K562 (cell line): Measurements from ENCODE around the gene ANK3. TPM values are rescaled to one million over a fixed set of nuclear protein-coding genes. Genes with fewer than 3 reads are reported as not detected.
A peak's percentile ranks its signal among the peaks of the same experiment; 100 is the strongest.

ENCODE experiments used
- ATAC-seq: fragments of 200-7000 bp; cut with Tn5 transposase; 3 replicates; pipeline ENCODE4 v1.9.1; 2020; ENCODE audit warnings: moderate library complexity
- BruUV-seq: library from RNA; stranded (reverse); fragments of 400-500 nt; replicated peaks from 2 replicates; lab custom pipeline; 2021; lab: Mats Ljungman, UMichigan
- CTCF ChIA-PET: fragments of 300-600 bp; formaldehyde crosslinking; extraction: SDS; loops from one replicate; lab custom pipeline; 2021; ENCODE audit warnings: low intra/inter-chr PET ratio; lab: Yijun Ruan, JAX
- POLR2A ChIA-PET: fragments of 300-600, 350-650 bp; sonication (Branson Sonifier 250); formaldehyde crosslinking; extraction: SDS; loops from one replicate; lab custom pipeline; 2021; ENCODE audit warnings: antibody characterized with exemption, inconsistent platforms; lab: Yijun Ruan, JAX
- DNase-seq, 4 experiments: peaks; one replicate each; pipeline versions ENCODE4 v3.0.0 to v3.0.0-alpha.2; 2011 to 2018; ENCODE audit warnings: low spot score in 3 of 4, mixed read lengths in 3 of 4; ENCODE audit errors: extremely low read depth in 1 of 4
- FAIRE-seq: peaks from 2 replicates; lab custom pipeline; 2011; peaks lifted over from hg19 to GRCh38; lab: Jason Lieb, UNC
- H2AFZ ChIP-seq: 2 replicates; pipeline ENCODE4 v1.6.0; 2011; ENCODE audit warnings: low read depth, low read length, control low read depth, inconsistent platforms
- H3K27ac ChIP-seq: fragments of 200-600 bp; 3 replicates; pipeline ENCODE4 v1.8.0; 2011; ENCODE audit warnings: low read depth, mild to moderate bottlenecking, control low read depth, inconsistent platforms, low read length, moderate library complexity, mixed read lengths; ENCODE audit errors: extremely low read depth
- H3K27me3 ChIP-seq, 2 experiments: fragments of 300-600 bp in 1 of 2; 2 replicates in 1 of 2; 3 replicates in 1 of 2; pipeline versions ENCODE4 v1.6.0 to v1.8.0; 2011; ENCODE audit warnings: inconsistent platforms in 2 of 2, low read length in 2 of 2, mild to moderate bottlenecking in 1 of 2, mixed read lengths in 1 of 2, moderate library complexity in 1 of 2; ENCODE audit not compliant: control insufficient read depth in 2 of 2, insufficient read depth in 2 of 2
- H3K36me3 ChIP-seq: fragments of 300-600 bp; 3 replicates; pipeline ENCODE4 v1.8.0; 2011; ENCODE audit warnings: mild to moderate bottlenecking, low read length, inconsistent platforms; ENCODE audit not compliant: control insufficient read depth, insufficient read depth
- H3K4me1 ChIP-seq, 2 experiments: fragments of 200-600 bp in 1 of 2; replicated peaks in 1 of 2; 2 replicates in 1 of 2; 3 replicates in 1 of 2; pipeline versions ENCODE4 v1.5.1 to v1.8.0; 2011; ENCODE audit warnings: inconsistent platforms in 2 of 2, low read length in 2 of 2, mild to moderate bottlenecking in 1 of 2, mixed read lengths in 1 of 2, moderate library complexity in 1 of 2; ENCODE audit not compliant: control insufficient read depth in 2 of 2, insufficient read depth in 2 of 2
- H3K4me2 ChIP-seq: 2 replicates; pipeline ENCODE4 v1.6.1; 2011; ENCODE audit warnings: low read length, control low read depth, inconsistent platforms, mixed read lengths; ENCODE audit not compliant: insufficient read depth
- H3K4me3 ChIP-seq: fragments of 200-600 bp; sonication (generic), shearing (Covaris generic); 2 replicates; pipeline ENCODE4 v1.5.1; 2016; ENCODE audit warnings: control low read depth, inconsistent platforms
- H3K79me2 ChIP-seq: fragments of 200-600 bp; 3 replicates; pipeline ENCODE4 v1.8.0; 2011; ENCODE audit warnings: low read length, inconsistent platforms; ENCODE audit not compliant: control insufficient read depth, insufficient read depth
- H3K9ac ChIP-seq, 2 experiments: 2 replicates each; pipeline versions ENCODE4 v1.6.0 to v1.6.1; 2011; ENCODE audit warnings: low read depth in 2 of 2, low read length in 2 of 2, control low read depth in 1 of 2, inconsistent platforms in 1 of 2, mild to moderate bottlenecking in 1 of 2, mixed read lengths in 1 of 2; ENCODE audit not compliant: insufficient read depth in 1 of 2
- H3K9me1 ChIP-seq: one replicate; pipeline ENCODE4 v1.6.0; 2011; ENCODE audit warnings: inconsistent platforms, mild to moderate bottlenecking, low read length, moderate library complexity; ENCODE audit not compliant: control insufficient read depth, insufficient read depth
- H3K9me3 ChIP-seq: replicated peaks from 2 replicates; pipeline ENCODE4 v1.5.1; 2011; ENCODE audit warnings: low read depth, low read length, inconsistent platforms; ENCODE audit not compliant: control insufficient read depth, insufficient read depth
- H4K20me1 ChIP-seq: replicated peaks from 2 replicates; pipeline ENCODE4 v1.6.1; 2011; ENCODE audit warnings: low read length, inconsistent platforms, mixed read lengths; ENCODE audit not compliant: control insufficient read depth, insufficient read depth
- FUS ChIP-seq: fragments of 200-400 bp; formaldehyde crosslinking; optimal IDR thresholded peaks from 2 replicates; pipeline ENCODE3; 2017; ENCODE audit warnings: low read depth, low read length
- ILK ChIP-seq: fragments of 450-650 bp; IDR thresholded peaks from 2 replicates; pipeline ENCODE4 v1.6.1; 2016; ENCODE audit warnings: missing genetic modification characterization, low read depth, mild to moderate bottlenecking, missing compliant biosample characterization, moderate library complexity, borderline replicate concordance
- SIN3B ChIP-seq: fragments of 450-650 bp; IDR thresholded peaks from 2 replicates; pipeline ENCODE4 v1.6.1; 2017; ENCODE audit warnings: low read depth, mild to moderate bottlenecking, moderate library complexity
- TOE1 ChIP-seq, 2 experiments: fragments of 450-650 bp in 1 of 2; sonication (generic) in 1 of 2; formaldehyde crosslinking in 1 of 2; IDR thresholded peaks; 2 replicates each; pipeline versions ENCODE4 v1.7.1 to v1.8.0; 2016 to 2022; ENCODE audit warnings: borderline replicate concordance in 2 of 2, mild to moderate bottlenecking in 2 of 2, antibody characterized with exemption in 1 of 2, inconsistent platforms in 1 of 2, low read depth in 1 of 2, missing genetic modification reagents in 1 of 2, moderate library complexity in 1 of 2
- WGBS: fragments of 100-300 bp; shearing (Covaris generic); methylation state at CpG from one replicate; pipeline ENCODE4 v1.1.6; 2016; ENCODE audit warnings: low coverage, mixed read lengths; ENCODE audit not compliant: insufficient coverage; ENCODE audit errors: missing lambda C conversion rate; 5-methylcytosine and 5-hydroxymethylcytosine counted together
- in situ Hi-C: fragments of 300-500 bp; cut with MboI; formaldehyde crosslinking; loops from 4 replicates; pipeline ENCODE4 v1.15.0; 2018; ENCODE audit warnings: inconsistent platforms, mixed read lengths
- intact Hi-C: fragments of 100-400 bp; cut with micrococcal nuclease; formaldehyde crosslinking; loops from 2 replicates; pipeline ENCODE4 v1.14.2; 2022
- polyA plus RNA-seq, 8 experiments: library from polyadenylated mRNA; depleted of rRNA in 4 of 8; stranded (reverse) in 5 of 8; unstranded in 3 of 8; fragments of >200 nt; fragmentation: Nextera tagmentation in 2 of 8; fragmentation: Illumina TruSeq in 1 of 8; extraction: Ambion mirVana in 2 of 8; extraction: Trizol in 1 of 8; gene quantifications; 2 replicates each; pipeline versions ENCODE4 v1.2.1 to v1.2.3, GENCODE V29; 2011 to 2014; ENCODE audit warnings: inconsistent platforms in 1 of 8, missing spikeins in 1 of 8
- total RNA-seq, 7 experiments: library from RNA; depleted of rRNA in 6 of 7; stranded (reverse); fragments of >200 nt in 6 of 7; fragmentation: Illumina TruSeq in 2 of 7; extraction: Trizol in 2 of 7; gene quantifications; 2 replicates each; pipeline versions ENCODE4 v1.2.1 to v1.2.3, GENCODE V29; 2011 to 2021; ENCODE audit warnings: low replicate concordance in 1 of 7
- TF ChIP-seq, protein P1 (sequence below), 2 experiments: fragments of 450-650 bp in 1 of 2; sonication (generic) in 1 of 2; formaldehyde crosslinking in 1 of 2; IDR thresholded peaks in 1 of 2; conservative IDR thresholded peaks in 1 of 2; 2 replicates each; pipeline versions ENCODE4 v1.6.1 to v1.8.1; 2016 to 2023; ENCODE audit warnings: mild to moderate bottlenecking in 2 of 2, moderate library complexity in 2 of 2, inconsistent platforms in 1 of 2, missing genetic modification reagents in 1 of 2
- TF ChIP-seq, protein P2 (sequence below): sonication (generic); formaldehyde crosslinking; IDR thresholded peaks from 2 replicates; pipeline ENCODE4 v1.8.0; 2022; ENCODE audit warnings: missing genetic modification reagents, mild to moderate bottlenecking, borderline replicate concordance
- TF ChIP-seq, protein P3 (sequence below): IDR thresholded peaks from 2 replicates; pipeline ENCODE4 v1.6.1; 2016; ENCODE audit warnings: missing genetic modification characterization, missing compliant biosample characterization

ANK3 gene
- total and polyA plus RNA-seq, 9 of the 15 experiments (the other 6 are each of a cell fraction or from before 2014, with no cell fraction given) = 10.0 to 32.3 (median 17.9) TPM

GRCh38 chr10:60138026-60138425 lies 251.6 kb downstream of the ANK3 start:
- DNase-seq (no peak), ATAC-seq (no peak), FAIRE-seq (no peak)
- CTCF ChIA-PET = no interaction called here
- no peaks in the 10 kb centered on the region for H3K9me1 ChIP-seq
- no peak overlapping the region for H3K27ac ChIP-seq
- no peak overlapping the region for H3K4me2 ChIP-seq
- intact Hi-C loops (no loop called here), in situ Hi-C loops (no loop called here)
- no peak for TF ChIP-seq SIN3B
- no peak for TF ChIP-seq TOE1 (IDR thresholded peaks at IDR 0.05; ENCODE audit: borderline replicate concordance)
- no peak for TF ChIP-seq TOE1 (CRISPR knock-in tag; IDR thresholded peaks at IDR 0.05; ENCODE audit: borderline replicate concordance, low read depth)
- POLR2A ChIA-PET = interaction anchor here (1.1 kb wide), 1 partner anchor 18 kb away, joined by 3 read pairs; no protein-coding TSS in a partner anchor
- BruUV-seq = no TSS peak
- H3K9ac ChIP-seq = no peak overlapping the region
- no peak overlapping the region for H3K4me3 ChIP-seq
- no peaks in the 10 kb centered on the region; the same call in 2 of the 3 replicates for H3K36me3 ChIP-seq
- H3K27me3 ChIP-seq = no peaks in the 10 kb centered on the region
- no peaks in the 10 kb centered on the region for H3K9me3 ChIP-seq
- H3K79me2 ChIP-seq = no peaks in the 10 kb centered on the region
- peaks cover 0 to 43% of the 10 kb centered on the region in 2 experiments; a peak in 3 of 5 replicates for H3K4me1 ChIP-seq
- H2AFZ ChIP-seq = no peak overlapping the region
- no peaks in the 10 kb centered on the region for H4K20me1 ChIP-seq

DNA sequence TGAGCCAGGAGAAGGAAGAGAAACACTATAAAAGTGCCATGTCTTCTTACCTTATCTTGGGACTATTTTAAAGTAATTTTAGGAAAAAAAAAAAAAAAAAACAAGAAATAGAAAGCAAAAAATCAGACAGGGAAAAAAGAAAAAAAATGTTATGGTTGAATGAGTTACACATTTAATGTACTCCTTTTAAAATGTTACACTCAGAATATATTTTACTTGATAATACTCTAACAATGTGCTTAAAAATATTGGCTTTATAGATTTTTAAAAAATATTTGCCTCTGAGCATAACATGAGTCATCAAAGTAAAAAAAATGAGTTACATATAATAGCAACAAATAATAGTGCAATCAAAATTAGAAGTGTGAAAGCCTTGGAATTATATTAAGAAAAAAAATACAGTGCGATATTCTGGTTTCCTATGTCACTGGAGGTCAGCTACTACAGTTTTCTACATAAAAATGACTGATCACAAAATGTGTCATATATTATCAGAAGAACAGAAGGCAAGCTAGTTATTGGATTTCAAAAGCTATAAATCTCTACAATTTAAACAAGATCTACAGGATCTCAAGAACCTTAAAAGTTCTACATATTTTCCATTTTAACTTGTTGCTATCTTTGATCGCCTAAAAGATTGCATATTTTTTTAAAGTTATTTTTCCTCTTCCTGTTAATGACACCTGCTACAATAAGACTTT lies 252.2 kb downstream of the ANK3 start:
- Histone ChIP-seq H3K27me3 (no peaks in the 10 kb centered on the region), H3K4me1 (peaks cover 0 to 43% of the 10 kb centered on the region in 2 experiments; a peak in 3 of 5 replicates), H3K9me3 (no peaks in the 10 kb centered on the region), H3K27ac (no peak overlapping the region), H3K9ac (no peak overlapping the region), H3K79me2 (no peaks in the 10 kb centered on the region), H2AFZ (no peak overlapping the region), H3K9me1 (no peaks in the 10 kb centered on the region), H3K4me3 (no peak overlapping the region), H3K36me3 (no peaks in the 10 kb centered on the region; the same call in 2 of the 3 replicates), H3K4me2 (no peak overlapping the region), H4K20me1 (no peaks in the 10 kb centered on the region)
- in situ Hi-C loops (no loop called here), intact Hi-C loops (no loop called here)
- WGBS = 96% methylated on average over 2 of the region's 2 CpGs
- no peak for FAIRE-seq
- BruUV-seq = no TSS peak
- no peak for DNase-seq
- ChIA-PET CTCF (no interaction called here), POLR2A (interaction anchor here (1.1 kb wide), 1 partner anchor 18 kb away, joined by 3 read pairs; no protein-coding TSS in a partner anchor)
- ATAC-seq = no peak
- TF ChIP-seq, protein P1, sequence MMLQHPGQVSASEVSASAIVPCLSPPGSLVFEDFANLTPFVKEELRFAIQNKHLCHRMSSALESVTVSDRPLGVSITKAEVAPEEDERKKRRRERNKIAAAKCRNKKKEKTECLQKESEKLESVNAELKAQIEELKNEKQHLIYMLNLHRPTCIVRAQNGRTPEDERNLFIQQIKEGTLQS (IDR thresholded peaks at IDR 0.05) = peak; percentile 52
- TF ChIP-seq, protein P1 (CRISPR knock-in tag; conservative IDR thresholded peaks at IDR 0.05) = no peak
- TF ChIP-seq, protein P2, sequence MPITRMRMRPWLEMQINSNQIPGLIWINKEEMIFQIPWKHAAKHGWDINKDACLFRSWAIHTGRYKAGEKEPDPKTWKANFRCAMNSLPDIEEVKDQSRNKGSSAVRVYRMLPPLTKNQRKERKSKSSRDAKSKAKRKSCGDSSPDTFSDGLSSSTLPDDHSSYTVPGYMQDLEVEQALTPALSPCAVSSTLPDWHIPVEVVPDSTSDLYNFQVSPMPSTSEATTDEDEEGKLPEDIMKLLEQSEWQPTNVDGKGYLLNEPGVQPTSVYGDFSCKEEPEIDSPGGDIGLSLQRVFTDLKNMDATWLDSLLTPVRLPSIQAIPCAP (CRISPR knock-in tag) = no peak
- TF ChIP-seq, protein P3, sequence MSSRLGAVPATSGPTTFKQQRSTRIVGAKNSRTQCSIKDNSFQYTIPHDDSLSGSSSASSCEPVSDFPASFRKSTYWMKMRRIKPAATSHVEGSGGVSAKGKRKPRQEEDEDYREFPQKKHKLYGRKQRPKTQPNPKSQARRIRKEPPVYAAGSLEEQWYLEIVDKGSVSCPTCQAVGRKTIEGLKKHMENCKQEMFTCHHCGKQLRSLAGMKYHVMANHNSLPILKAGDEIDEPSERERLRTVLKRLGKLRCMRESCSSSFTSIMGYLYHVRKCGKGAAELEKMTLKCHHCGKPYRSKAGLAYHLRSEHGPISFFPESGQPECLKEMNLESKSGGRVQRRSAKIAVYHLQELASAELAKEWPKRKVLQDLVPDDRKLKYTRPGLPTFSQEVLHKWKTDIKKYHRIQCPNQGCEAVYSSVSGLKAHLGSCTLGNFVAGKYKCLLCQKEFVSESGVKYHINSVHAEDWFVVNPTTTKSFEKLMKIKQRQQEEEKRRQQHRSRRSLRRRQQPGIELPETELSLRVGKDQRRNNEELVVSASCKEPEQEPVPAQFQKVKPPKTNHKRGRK = peak; percentile 72; the same call in 1 of the 2 replicates
- TF ChIP-seq ILK (tag) (no peak), FUS (no peak)
